ENCODE measurements around the gene ST6GALNAC6. TPM values are rescaled to one million over a fixed set of nuclear protein-coding genes. Genes with fewer than 3 reads are reported as not detected.

The ST6GALNAC6 gene
- total RNA-seq, 1 donor from 2014 or later, result 49.4 TPM

DNA sequence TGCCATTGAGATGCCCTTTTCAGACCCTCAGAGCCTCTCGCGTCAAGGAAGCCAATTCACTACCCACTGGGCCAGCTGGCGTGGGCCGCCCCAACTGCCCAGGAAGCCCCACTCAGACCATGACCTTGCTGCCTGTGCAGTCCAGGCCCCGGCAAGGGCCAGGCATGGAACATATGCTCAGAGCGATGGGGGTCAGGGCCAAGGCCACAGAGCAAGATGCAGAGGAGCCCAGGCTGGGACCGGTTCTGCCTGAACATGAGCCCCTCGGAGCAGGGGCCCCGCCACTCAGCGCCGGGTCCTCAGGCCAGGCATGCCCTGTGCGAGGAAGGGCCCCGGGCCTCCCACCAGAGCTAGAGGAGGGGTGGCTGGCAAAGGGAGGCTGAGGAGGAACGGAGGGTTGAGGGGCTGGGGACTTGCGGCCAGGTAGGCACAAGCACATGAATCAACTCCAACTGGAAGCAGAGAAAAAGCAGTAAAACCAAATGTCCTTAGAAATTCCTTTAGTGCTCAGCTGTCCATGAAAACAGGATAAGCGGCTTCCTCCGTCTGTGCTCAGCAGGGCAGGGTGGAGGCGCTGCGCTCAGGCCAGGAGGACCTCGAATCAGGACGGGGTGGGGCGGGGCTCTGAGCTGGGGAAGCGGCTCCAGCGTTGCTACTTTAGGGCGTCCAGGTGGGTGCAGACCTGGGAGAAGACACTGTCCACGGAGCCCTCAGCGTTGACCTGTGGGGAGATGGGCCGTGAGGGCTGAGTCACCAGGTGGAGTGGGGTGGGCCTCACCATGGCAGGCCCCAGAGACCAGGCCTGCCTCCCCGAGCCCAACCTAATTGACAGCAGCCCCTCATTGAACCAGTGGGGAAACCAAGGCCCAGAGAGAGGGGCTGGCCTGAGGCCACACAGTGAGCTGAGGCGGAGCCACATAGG lies 31.8 kb downstream of the ST6GALNAC6 start:
- no peak for DNase-seq (ENCODE audit: low spot score)
- intact Hi-C loops (cut with DNase I), result no loop called here

DNA sequence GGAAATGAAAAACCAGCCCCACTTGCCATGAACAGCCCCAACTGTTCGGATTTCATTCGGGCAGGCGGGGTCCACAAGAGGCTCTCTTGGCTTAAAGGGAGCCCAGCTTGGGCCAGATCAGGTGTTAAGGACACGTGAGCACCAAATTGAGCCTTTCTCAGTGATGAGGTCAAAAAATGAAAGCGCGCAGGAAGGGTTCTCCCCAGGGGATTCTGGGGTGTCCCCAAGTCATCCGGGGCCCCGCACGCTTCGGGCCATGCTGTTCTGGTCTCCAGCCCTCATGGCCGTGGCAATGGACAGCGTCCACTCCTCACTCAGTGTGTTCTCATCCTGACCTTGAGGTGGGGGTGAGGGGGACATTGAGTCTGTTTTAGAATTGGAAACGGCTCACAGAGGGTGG lies 32.9 kb downstream of the ST6GALNAC6 start:
- intact Hi-C loops (cut with DNase I), result no loop called here
- no peak for DNase-seq (ENCODE audit: low spot score)

DNA sequence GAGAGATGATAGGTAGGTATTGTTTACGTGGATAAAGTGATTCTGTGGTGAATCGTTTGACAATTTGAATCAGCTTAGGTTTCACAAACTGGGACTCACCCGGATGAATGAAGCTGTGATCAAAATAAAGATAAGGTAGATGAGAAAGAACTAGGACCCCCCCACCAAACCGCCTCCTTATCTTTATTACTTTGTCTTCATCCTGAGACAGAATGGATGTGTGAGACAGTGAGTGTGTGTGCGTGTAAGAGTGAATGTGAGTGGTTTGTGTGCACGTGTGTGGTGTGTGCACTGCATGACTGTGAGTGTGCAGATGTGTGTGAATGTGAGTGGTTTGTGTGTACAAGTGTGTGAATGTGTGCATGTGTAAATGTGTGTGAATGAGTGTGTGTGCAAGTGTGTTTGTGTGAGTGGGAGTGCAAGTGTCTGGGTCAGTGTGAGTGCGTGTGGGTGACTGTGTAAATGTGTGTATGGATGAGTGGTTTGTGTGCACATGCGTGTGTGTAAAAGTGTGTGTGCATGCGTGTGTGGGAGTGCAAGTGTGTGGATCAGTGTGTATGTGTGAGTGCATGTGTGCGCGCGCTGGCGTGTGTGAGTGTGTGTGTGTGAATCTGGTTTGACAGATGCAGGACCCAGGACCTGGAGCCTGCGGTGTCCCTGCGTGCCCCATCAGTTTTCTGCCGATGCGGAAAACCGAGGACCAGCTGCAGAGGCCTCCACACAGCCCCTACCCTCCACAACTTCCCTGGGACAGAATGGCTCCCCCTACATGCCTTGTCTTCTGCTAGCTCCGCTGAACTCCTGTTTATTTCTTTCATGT lies 33.5 kb downstream of the ST6GALNAC6 start:
- intact Hi-C loops (cut with DNase I), result no loop called here
- no peak for DNase-seq (ENCODE audit: low spot score)

DNA sequence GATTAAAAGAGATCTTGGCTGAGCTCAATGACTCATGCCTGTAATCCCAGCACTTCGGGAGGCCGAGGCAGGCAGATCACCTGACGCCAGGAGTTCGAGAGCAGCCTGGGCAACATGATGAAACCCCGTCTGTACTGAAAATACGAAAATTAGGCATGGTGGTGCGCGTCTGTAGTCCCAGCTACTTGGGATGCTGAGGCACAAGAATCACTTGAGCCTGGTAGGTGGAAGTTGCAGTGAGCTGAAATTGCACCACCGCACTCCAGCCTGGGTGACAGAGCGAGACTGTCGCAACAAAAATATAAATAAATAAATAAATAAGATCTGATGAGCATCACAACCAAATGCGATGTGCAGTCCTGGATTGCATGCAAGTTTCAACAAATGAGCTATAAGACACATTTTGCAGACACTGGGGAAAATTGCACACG lies 36.2 kb downstream of the ST6GALNAC6 start:
- DNase-seq (ENCODE audit: low spot score), result no peak
- intact Hi-C loops (cut with DNase I), result loop anchor here (5.0 kb wide), 1 partner anchor 36 kb away; no protein-coding TSS in a partner anchor

DNA sequence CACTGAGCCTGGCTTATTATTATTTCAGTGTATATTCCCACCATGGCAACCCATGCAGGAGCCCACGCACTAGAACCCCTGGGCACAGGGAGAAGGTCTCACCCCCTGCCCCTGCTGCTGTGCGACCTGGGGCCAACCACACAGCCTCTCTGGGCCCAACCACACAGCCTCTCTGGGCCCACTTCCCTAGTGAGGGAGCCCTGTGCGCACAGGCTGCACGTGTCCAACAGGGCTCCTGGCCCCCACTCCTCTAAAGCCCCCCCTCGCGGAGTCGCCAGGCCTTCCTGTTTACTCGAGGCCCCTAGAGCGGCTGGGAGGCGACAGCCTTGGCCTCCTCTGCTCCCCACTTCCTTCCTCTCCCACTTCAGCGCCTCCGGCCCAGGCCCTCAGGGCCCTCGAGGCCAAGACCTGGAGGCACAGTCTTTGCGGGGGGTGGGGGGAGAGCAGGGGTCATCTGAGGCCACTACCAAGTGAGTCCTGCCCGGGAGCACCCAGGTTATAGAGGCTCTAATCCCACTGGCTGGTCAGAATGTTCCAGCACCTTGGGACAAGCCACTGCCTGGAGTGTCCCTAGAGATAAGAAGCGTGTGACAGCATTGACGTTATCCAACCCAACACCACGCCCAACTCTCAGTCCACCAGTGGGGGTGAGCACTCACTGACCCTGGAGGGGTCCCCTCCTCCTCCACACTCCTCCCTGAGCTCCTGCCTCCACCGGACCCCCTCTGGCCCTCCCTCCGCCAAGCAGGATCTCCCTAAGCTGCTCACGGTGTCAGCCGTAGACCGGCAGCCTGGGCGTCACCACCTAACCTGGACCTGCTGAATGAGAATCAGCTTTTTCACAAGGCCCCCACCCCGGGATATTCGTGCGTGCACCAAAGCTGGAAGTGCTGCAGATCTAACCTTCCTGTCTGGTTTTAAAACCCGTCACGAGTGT lies 37.1 kb downstream of the ST6GALNAC6 start:
- intact Hi-C loops (cut with DNase I), result loop anchor here (5.0 kb wide), 1 partner anchor 35 kb away; no protein-coding TSS in a partner anchor
- DNase-seq (ENCODE audit: low spot score), result peak; percentile 91

DNA sequence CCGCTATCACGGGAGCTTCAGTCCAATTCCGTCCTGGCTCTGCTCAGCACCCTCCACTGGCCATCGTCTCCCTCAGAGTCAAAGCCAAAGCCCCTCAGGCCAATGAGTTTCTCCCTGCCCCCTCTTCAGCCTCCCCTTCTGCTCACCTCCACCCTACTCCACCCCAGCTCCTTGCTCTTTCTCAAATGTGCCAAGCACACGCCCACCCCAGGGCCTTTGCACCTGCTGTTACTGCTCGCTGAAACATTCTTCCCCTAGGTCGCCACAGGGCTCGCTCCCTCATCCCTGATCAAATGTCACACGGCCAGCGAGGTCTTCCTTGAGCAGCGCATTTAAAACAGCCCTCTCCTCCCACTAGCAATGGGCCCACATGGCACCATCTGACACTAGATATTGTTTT lies 38.6 kb downstream of the ST6GALNAC6 start:
- no peak for DNase-seq (ENCODE audit: low spot score)
- intact Hi-C loops (cut with DNase I), result loop anchor here (5.0 kb wide), 1 partner anchor 33 kb away; no protein-coding TSS in a partner anchor

DNA sequence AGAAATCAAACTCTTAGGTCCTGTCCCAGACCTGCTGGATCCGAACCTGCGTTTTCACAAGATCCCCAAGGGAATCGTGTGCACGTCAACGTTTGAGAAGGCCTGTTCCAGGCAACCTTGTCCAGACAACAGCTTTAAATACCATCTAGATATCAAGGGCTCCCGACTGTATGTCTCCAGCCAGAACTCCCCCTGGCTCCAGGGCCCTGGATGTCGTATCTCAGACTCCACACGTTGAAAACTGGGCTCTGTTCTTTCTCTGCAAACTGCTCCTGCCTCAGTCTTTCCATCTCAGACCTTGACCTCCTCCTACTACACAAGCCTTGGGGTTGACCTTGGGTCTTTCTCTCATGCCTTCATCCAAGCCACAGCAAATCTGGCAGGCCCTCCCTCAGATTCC lies 39.1 kb downstream of the ST6GALNAC6 start:
- intact Hi-C loops (cut with DNase I), result loop anchor here (5.0 kb wide), 1 partner anchor 33 kb away; no protein-coding TSS in a partner anchor
- DNase-seq (ENCODE audit: low spot score), result no peak

DNA sequence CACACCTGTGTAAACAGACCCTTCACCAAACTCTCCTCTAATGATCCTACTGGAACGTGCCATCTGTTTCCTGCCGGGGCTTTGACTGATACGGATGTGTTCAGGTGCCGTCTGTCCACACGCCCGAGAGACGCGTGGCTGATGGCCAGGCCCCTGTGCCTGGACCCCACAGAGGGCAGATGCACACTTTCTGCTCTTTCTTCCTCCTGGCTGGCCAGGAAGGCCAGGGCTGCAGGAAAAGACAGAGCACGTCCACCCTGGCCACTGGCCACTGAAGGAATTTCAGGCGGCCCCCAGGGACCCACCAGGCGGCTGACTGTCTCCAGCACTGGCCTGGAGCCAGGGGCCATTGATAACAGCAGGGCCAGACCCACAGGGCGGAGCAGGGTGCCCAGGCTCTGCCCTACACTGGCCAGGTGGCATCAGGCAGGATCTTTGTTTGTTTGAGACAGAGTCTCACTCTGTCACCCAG lies 41.3 kb downstream of the ST6GALNAC6 start:
- peak; percentile 91 for DNase-seq (ENCODE audit: low spot score)
- intact Hi-C loops (cut with DNase I), result no loop called here

DNA sequence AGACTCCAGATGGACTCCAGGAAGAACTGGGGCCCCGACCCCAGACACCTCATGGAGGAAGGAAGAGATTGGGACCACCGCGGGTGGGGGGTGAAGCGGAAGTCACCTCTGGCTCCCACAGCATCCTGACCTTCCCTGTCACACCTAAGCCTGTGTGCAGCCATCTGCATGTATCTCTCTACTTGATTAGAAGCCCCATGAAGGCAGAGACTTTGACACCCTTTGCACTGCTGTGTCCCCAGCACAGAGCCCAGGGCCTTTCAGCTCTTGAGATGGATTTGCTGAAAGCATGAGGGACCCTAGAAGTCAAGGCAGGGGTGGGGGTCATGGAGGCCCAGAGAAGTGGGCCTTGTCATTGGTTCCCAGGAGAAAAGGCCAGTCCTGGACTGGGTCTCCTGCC lies 42.1 kb downstream of the ST6GALNAC6 start:
- no peak for DNase-seq (ENCODE audit: low spot score)
- intact Hi-C loops (cut with DNase I), result no loop called here

DNA sequence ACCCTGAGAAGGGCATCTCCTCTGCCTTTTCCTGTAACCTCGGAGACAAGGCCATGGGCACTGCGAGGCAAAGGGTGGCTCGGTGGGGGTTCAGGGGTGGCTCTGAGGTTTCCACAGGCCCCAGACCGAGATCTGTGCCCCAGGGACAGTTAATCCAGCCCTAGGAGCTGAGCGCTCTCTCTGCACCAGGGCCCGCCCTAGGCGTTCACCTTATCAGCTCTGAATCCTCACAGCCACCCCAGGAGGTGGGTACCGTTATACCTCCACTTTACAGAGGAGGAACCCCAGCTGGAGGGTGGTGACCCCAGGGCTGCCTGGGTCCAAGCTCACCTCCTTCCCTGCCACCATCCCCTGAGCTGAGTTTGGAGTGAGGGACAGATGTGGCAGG lies 42.7 kb downstream of the ST6GALNAC6 start:
- DNase-seq (ENCODE audit: low spot score), result no peak
- intact Hi-C loops (cut with DNase I), result no loop called here

DNA sequence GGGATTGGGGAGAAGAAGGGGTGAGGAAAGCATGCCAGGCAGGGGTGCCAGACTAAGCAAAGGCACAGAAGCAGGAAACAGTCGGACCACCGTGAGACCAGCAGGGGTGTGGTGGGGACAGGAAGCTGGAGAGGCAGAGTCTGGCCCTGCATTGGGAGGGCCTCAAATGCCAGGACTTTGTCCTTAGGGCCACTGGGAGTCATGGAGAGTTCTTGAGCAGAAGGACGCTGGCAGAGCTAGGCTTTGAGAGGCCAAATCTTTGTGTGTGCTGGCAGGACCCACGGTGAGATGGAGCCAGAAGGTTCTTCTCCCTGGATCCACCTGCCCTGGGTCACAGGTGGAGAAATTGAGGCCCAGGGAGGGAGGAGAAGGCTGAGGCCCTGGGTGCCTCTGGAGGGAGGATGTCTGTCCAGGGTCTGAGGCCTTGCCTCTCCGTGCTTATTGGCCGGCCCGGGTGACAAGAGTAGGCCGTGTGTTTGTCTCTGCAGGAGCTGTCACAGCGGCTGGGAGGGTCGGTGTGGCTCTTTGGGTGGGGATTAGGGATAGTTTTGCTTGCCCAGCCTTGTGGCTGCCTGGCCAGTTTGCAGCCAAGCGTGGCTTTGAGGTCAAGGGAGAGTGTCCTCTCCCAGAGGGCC lies 43.2 kb downstream of the ST6GALNAC6 start:
- intact Hi-C loops (cut with DNase I), result no loop called here
- DNase-seq (ENCODE audit: low spot score), result no peak

DNA sequence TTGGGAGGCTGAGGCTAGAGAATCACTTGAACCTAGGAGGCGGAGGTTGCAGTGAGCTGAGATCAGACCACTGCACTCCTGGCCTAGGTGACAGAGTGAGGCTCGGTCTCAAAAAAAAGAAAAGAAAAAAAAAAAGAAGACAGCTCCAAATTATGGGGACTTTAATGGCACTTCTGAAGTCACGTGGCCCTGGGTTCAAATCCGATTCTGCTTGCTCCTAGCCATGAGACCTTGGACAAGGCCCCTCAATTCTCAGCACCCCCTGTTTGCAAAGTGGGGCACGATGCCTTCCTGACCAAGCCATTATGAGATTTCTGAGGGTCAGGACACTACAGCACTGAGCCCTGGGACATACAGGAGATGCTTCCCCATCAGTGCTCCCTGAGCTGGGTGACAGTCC lies 43.9 kb downstream of the ST6GALNAC6 start:
- no peak for DNase-seq (ENCODE audit: low spot score)
- intact Hi-C loops (cut with DNase I), result no loop called here

DNA sequence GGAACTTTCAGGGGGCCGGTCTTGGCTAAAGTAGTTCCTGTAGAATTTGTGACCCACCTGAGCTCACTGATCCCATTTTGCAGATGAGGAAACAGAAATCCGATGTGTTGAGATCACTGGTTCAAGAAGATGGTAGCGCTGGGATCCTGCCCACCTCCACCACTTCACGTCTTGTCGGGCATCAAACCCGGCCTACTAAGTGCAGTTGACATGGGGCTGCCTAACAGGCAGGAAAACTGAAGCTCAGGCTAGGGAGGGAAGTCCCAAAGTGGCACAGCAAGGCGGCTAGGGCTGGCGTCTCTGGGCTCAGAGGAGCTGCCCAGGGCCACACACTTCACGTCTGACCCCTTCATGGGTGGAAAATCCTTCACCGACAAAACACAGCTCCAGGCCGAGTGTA lies 44.4 kb downstream of the ST6GALNAC6 start:
- intact Hi-C loops (cut with DNase I), result no loop called here
- no peak for DNase-seq (ENCODE audit: low spot score)

DNA sequence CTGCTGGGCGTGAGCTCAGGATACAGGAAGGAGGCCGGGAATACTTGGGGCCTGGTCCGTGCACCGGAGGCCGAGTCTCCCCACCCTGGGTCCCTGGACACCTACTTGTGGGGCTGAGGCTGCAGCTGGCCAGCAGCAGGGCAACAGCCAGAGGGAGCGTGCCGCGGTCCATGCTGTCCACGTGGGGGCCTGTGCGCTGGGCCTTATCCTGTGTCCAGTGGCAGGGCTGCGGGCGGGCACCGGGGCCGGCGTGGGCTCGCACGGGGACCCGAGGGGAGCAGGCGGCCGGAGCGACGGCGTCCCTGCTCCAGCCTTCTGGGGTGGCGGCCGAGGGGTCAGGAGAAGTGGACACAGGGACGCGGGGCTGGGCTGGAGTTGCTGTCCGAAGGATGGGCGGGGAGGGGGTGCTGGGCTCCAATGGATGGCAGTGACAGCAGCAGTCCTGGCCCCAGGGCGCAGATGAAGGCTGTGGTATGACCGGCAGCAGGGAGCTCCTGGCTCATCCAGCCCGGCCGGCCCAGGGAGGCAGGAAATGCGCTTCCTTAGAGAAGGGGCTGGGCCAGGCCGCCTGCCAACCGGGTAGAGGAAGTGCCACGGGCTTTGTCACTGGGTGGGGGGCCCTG lies 45.1 kb downstream of the ST6GALNAC6 start, which contains the start of gene ENG:
ENG (minus strand) TSS at position 475 of the 623 bp plus-strand sequence; CDS start at position 172, 303 bp downstream.
- intact Hi-C loops (cut with DNase I), result no loop called here
- peak; percentile 90 for DNase-seq (ENCODE audit: low spot score)

DNA sequence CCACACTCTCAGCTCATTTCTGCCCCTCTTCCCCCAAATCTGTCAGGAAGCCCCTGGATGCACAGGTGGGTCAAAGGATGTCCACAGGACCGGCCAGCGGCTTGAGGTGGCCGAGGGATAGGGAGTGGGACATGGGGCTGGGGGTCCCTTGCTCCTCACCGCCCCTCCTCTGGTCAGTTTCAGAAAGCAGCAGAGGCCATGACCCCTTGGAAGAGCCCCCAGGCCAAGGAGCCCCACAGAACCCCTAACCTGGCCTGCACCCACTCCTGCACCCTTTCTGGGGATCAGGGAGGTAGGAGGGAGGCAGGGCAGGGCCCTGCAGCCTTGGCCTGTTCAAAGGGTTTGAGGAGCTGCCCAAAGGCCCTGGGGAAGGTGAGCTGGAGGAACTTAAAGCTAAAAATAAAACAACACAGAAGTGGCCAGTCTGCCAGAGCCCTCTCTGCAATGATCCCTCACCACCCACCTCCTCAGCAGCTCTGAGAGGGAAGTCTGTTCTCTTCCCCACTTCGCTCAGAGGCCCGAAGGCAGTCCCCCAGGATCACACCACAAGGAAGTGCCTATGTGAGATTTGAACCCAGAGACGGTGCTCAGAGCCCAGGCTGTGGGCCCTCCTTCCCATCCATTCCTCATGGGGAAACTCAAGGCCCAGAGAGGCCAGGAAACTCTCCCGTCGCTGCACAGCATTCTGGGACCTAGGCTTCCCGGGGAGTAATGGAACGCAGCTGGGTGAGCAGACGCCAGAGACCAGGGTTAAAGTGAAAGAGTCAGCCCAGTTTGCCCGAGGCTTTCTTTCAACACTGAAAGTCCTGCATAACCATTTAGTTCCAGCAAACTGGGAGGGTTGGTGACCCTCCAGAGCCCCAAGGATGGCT lies 45.9 kb downstream of the ST6GALNAC6 start:
- no peak for DNase-seq (ENCODE audit: low spot score)
- intact Hi-C loops (cut with DNase I), result no loop called here

DNA sequence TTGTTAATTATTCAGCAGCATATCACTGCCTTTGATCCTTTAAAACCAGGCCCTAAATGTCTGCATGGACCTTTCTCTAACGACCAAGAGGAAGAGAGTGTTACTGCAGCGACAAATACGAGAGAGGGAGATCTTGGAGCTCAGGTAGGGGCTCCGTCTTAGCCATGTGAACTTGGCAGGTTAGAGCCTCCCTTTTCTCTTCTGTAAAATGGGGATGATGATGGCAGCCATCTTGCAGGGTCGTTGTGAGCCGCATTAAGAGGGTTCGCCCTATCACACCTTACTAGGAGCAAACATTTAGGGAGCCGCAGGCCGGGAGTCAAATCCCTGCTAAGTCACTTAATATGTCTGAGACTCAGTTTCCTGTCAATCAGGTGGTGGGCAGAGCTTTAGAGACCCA lies 46.6 kb downstream of the ST6GALNAC6 start:
- intact Hi-C loops (cut with DNase I), result no loop called here

DNA sequence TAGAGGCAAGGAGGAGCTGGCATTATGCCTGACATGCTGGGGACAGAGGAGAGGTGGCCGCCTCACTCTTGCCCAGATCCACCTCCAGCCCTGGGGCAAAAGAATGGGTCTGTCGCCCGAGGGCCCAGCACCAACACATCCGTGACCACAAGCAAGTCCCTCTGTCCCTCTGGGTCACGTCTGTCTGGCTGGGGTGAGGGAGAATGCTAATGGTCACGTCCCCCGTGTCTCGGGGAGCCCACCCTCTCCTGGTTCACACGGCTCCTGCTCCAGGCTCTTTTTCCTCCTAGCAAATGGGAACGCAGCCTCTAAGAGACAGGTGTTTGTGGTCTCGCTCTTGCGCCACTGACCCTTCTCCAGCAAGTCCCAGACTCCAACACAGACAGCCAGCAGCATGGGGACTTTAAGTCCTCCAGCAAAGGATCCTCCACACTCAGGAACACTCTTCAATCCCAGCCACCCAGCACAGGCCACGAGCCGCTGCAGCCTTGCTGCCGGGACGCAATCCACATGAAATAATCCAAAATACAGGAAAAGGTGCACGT lies 49.0 kb downstream of the ST6GALNAC6 start:
- intact Hi-C loops (cut with DNase I), result no loop called here
- DNase-seq (ENCODE audit: low spot score), result no peak

More for the DNA sequence above, 46.6 kb downstream of the ST6GALNAC6 start:
- DNase-seq (ENCODE audit: low spot score), result no peak
